Natural killer cell treated with Interleukin-12 subunit alpha and Interleukin-12 subunit beta and Interleukin-15 and Interleukin-18, amount 100 ng/mL, for 72 hours (primary cell): Measurements from ENCODE around the gene ZNF491. TPM values are rescaled to one million over a fixed set of nuclear protein-coding genes. Genes with fewer than 3 reads are reported as not detected.
"Not testable (repeated sequence)": the region's sequence is repeated elsewhere in the genome, so short reads cannot be mapped to it uniquely, and the experiment has no call there.

Experiments
- ATAC-seq, 2 donors: fragments of 150-1000 bp; cut with Tn5 transposase in 1 of 2; sonication (Bioruptor Pico), chemical (Tn5 transposase) in 1 of 2; 2 replicates each; pipeline ENCODE4 v1.10.0; 2021
- DNase-seq: peaks from one replicate; pipeline ENCODE4 v3.0.0; 2022; ENCODE audit warnings: low spot score
- H3K27ac Mint-ChIP-seq, 2 donors: 1 replicate in 1 of 2; 2 replicates in 1 of 2; pipeline ENCODE4 v1.8.0; 2022; ENCODE audit warnings: mixed read lengths in 2 of 2, mild to moderate bottlenecking in 1 of 2, moderate library complexity in 1 of 2
- H3K27me3 Mint-ChIP-seq, 2 donors: 1 replicate in 1 of 2; 2 replicates in 1 of 2; pipeline ENCODE4 v1.8.0; 2022; ENCODE audit warnings: mixed read lengths in 2 of 2
- H3K36me3 Mint-ChIP-seq: one replicate; pipeline ENCODE4 v1.8.0; 2022; ENCODE audit warnings: mixed read lengths
- H3K4me1 Mint-ChIP-seq, 2 donors: 1 replicate in 1 of 2; 2 replicates in 1 of 2; pipeline ENCODE4 v1.8.0; 2022; ENCODE audit warnings: low read depth in 2 of 2, mixed read lengths in 2 of 2, mild to moderate bottlenecking in 1 of 2
- H3K4me3 Mint-ChIP-seq: one replicate; pipeline ENCODE4 v1.8.0; 2022; ENCODE audit warnings: mixed read lengths
- H3K9me3 Mint-ChIP-seq: 2 replicates; pipeline ENCODE4 v1.8.0; 2022; ENCODE audit warnings: mixed read lengths
- total RNA-seq, 2 donors: library from RNA; stranded (reverse); gene quantifications; one replicate each; pipeline ENCODE4 v1.2.3, GENCODE V29; 2022

Gene ZNF491
- total RNA-seq, result 1 to 10 TPM; 1.7 to 1.8 TPM

GRCh38 chr19:11798391-11799330 lies at the start of gene ZNF491:
Gene ZNF491 (plus strand): TSS chr19:11798523. CDS start chr19:11805954, 7,431 bp downstream.
- Mint-ChIP-seq H3K4me1 (peaks cover 13 to 15% of the 10 kb centered on the region in 2 donors), H3K27me3 (no peaks in the 10 kb centered on the region), H3K4me3 (peak within 1 kb of the TSS; percentile 87), H3K9me3 (no peaks in the 10 kb centered on the region), H3K36me3 (no peaks in the 10 kb centered on the region), H3K27ac (peak within 1 kb of the TSS in 1 of 2 donors; percentile 76)
- DNase-seq, result peak; percentile 90
- peak; percentile 99 for ATAC-seq

GRCh38 chr19:11749751-11750150 lies 48.6 kb upstream of the ZNF491 start:
- Mint-ChIP-seq H3K9me3 (peaks cover 12% of the 10 kb centered on the region), H3K4me3 (no peak overlapping the region), H3K27ac (no peak overlapping the region), H3K4me1 (no peaks in the 10 kb centered on the region), H3K27me3 (peaks cover 30 to 32% of the 10 kb centered on the region in 2 donors), H3K36me3 (peaks cover 45% of the 10 kb centered on the region)
- ATAC-seq (no peak), DNase-seq (no peak)

DNA sequence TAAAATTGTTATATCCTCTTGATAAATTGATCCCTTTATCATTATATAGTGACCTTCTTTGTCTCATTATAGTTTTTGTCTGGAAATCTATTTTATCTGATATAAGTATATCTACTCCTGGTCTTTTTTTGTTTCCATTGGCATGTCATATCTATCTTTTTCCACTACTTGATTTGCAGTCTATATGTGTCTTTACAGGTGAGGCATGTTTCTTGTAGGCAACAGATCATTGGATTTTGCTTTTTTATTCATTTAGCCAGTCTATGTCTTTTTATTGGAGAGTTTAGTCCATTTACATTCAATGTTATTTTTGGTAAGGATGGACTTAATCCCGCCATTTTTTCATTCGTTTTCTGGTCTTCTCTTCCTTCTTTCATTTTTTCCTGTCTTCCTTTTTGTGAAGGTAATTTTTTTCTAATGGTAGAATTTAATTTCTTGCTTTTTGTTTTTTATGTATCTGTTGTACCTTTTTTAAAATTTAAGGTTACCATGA lies 46.0 kb upstream of the ZNF491 start:
- Mint-ChIP-seq H3K9me3 (peaks cover 15% of the 10 kb centered on the region), H3K27ac (no peak overlapping the region), H3K36me3 (peaks cover 46% of the 10 kb centered on the region), H3K4me3 (no peak overlapping the region), H3K27me3 (peaks cover 28 to 34% of the 10 kb centered on the region in 2 donors), H3K4me1 (no peaks in the 10 kb centered on the region)
- DNase-seq (no peak), ATAC-seq (no peak)

- Mint-ChIP-seq H3K4me1 (no peaks in the 10 kb centered on the region), H3K27me3 (peaks cover 27 to 32% of the 10 kb centered on the region in 2 donors), H3K9me3 (peaks cover 14% of the 10 kb centered on the region), H3K36me3 (peaks cover 31% of the 10 kb centered on the region), H3K4me3 (no peak overlapping the region), H3K27ac (no peak overlapping the region)
- DNase-seq, result no peak
- no peak for ATAC-seq
These were observed 43.7 kb upstream of the ZNF491 start for GRCh38 chr19:11754663-11755062.

DNA sequence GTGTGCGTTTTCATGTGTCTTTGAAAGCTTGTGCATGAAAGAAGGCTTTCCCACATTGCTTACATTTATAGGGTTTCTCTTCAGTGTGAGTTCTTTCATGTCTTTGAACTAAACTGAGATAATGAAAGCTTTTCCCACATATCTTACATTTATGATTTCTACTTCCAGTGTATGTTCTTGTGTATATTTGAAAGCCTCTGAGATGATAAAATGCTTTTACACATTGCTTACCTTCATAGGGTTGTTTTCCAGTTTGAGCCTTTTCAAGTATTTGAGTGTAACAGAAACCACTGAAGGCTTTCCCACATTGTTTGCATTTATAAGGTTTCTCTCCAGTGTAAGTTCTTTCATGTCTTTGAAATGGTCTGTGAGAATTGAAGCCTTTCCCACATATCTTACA lies 41.4 kb upstream of the ZNF491 start:
- Mint-ChIP-seq H3K4me3 (no peak overlapping the region), H3K36me3 (peaks cover 25% of the 10 kb centered on the region), H3K9me3 (peaks cover 14% of the 10 kb centered on the region), H3K27me3 (peaks cover 19 to 31% of the 10 kb centered on the region in 2 donors), H3K4me1 (no peaks in the 10 kb centered on the region), H3K27ac (no peak overlapping the region)
- no peak for DNase-seq
- no peak for ATAC-seq

DNA sequence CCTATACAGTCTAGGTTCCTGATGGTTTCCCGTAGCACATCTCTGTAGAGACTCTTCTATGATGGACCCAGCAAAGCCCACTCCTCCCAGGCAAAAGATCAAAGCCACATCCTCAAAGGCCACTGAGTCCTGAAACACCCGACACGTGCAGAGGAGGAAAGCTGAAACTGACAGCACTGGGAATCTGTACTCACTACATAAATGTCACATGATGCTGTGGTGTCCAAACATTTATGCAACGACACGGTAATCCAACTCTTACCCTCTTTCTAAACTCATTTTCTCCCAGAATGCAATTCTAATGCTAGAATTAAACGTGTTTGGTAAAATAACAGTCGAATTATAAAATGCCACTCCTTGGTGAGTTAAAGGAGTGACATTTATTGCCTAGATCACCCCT lies 38.5 kb upstream of the ZNF491 start:
- Mint-ChIP-seq H3K27me3 (peaks cover 13 to 21% of the 10 kb centered on the region in 2 donors), H3K36me3 (peaks cover 21% of the 10 kb centered on the region), H3K4me3 (no peak overlapping the region), H3K27ac (no peak overlapping the region), H3K9me3 (peaks cover 15% of the 10 kb centered on the region), H3K4me1 (peaks cover 0 to 3% of the 10 kb centered on the region in 2 donors)
- ATAC-seq (no peak), DNase-seq (no peak)

DNA sequence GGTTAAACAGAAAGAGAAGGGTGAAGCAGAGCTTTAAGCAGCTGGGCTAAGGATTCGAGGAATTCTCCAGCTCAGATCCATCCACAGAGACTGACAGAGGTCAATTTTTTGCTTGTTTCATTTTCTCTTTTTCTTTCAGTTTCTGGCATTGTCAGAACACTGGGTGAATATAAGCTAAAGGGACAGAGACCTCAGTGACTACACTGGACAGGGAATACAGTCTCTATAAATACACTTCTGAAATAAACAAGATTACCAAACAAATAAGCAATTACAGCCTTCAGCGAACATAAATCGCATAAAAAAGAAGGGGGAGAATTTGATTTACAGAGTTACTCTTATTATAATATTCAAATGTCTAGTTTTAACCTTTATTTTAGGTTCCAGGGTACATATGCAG lies 35.2 kb upstream of the ZNF491 start:
- Mint-ChIP-seq H3K4me1 (peaks cover 9 to 10% of the 10 kb centered on the region in 2 donors), H3K4me3 (no peak overlapping the region), H3K36me3 (peaks cover 13% of the 10 kb centered on the region), H3K9me3 (peaks cover 4% of the 10 kb centered on the region), H3K27ac (no peak overlapping the region), H3K27me3 (peaks cover 14 to 15% of the 10 kb centered on the region in 2 donors)
- DNase-seq (no peak), ATAC-seq (no peak)

- H3K9me3 Mint-ChIP-seq, result peaks cover 4% of the 10 kb centered on the region
- no peak overlapping the region for H3K27ac Mint-ChIP-seq
- no peak overlapping the region for H3K4me3 Mint-ChIP-seq
- peaks cover 14 to 15% of the 10 kb centered on the region in 2 donors for H3K27me3 Mint-ChIP-seq
- DNase-seq (no peak), ATAC-seq (no peak)
- peaks cover 13% of the 10 kb centered on the region for H3K36me3 Mint-ChIP-seq
- peaks cover 14% of the 10 kb centered on the region in 2 donors for H3K4me1 Mint-ChIP-seq
These were observed 34.7 kb upstream of the ZNF491 start for GRCh38 chr19:11763611-11764010.

- peak; percentile 97 for DNase-seq
- Mint-ChIP-seq H3K27ac (peak within 1 kb of the TSS; percentile 80 to 85), H3K9me3 (peaks cover 8% of the 10 kb centered on the region), H3K4me1 (peaks cover 22 to 24% of the 10 kb centered on the region in 2 donors), H3K27me3 (peaks cover 6% of the 10 kb centered on the region in 2 donors), H3K36me3 (peaks cover 27% of the 10 kb centered on the region), H3K4me3 (peak within 1 kb of the TSS; percentile 96)
- ATAC-seq, result peak; percentile 99 to 100
These were observed 31.4 kb upstream of the ZNF491 start, which contains the start of gene ZNF441 for GRCh38 chr19:11766597-11767591. Gene ZNF441 (plus strand): TSS chr19:11767000. CDS start chr19:11767194, 194 bp downstream.

DNA sequence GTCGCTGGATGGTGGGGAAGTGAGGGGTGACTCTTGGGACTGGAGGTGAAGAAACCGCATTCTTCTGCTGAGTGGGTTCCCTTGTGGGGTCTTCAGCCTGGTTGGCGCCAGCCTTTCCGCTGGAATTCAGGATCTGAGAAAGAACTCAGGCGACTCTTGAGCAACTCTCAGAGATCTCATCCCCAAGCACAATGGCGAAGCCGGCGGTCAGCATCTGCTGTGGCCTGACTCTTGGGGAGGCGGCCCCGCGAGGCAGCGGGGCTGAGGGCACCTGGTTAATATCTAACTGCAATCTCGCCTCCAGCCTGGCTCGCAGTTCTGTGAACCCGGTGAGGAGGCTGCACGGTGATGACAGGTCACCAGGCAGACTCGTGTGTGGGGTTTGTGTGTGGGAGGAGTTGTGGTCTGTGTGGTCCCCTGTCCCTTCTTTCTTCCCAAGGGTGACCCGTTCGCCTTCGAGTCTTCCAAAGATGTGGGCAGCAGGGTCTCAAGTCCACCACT lies 30.6 kb upstream of the ZNF491 start:
- ATAC-seq, result no peak

DNA sequence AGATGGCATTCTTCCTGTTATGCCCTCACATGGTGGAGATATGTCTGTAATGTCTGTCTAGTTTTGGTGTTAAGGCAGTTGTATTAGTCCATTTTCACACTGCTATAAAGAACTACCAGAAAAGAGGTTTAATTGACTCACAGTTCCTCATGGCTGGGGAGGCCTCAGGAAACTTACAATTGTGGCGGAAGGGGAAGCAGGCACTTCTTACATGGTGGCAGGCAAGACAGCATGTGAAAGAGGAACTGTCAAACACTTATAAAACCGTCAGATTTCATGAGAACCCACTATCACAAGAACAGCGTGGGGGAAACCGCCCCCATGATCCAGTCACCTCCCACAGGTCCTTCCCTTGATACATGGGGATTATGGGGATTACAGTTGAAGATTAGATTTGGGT lies 28.3 kb upstream of the ZNF491 start:
- peaks cover 0 to under 1% of the 10 kb centered on the region in 2 donors for H3K27me3 Mint-ChIP-seq
- H3K4me1 Mint-ChIP-seq, result peaks cover 26 to 28% of the 10 kb centered on the region in 2 donors
- DNase-seq (no peak), ATAC-seq (no peak)
- no peak overlapping the region for H3K27ac Mint-ChIP-seq
- peaks cover 35% of the 10 kb centered on the region for H3K36me3 Mint-ChIP-seq
- H3K9me3 Mint-ChIP-seq, result peaks cover 9% of the 10 kb centered on the region
- H3K4me3 Mint-ChIP-seq, result no peak overlapping the region

More for the DNA sequence above, 30.6 kb upstream of the ZNF491 start:
- peaks cover 33% of the 10 kb centered on the region for H3K36me3 Mint-ChIP-seq
- peaks cover 26 to 29% of the 10 kb centered on the region in 2 donors for H3K4me1 Mint-ChIP-seq
- peaks cover 13% of the 10 kb centered on the region for H3K9me3 Mint-ChIP-seq
- peak overlapping the region; percentile 80 to 85 for H3K27ac Mint-ChIP-seq
- H3K4me3 Mint-ChIP-seq, result peak overlapping the region; percentile 96
- H3K27me3 Mint-ChIP-seq, result peaks cover 6% of the 10 kb centered on the region in 2 donors
- no peak for DNase-seq

GRCh38 chr19:11771520-11771919 lies 26.8 kb upstream of the ZNF491 start:
- not testable (repeated sequence) for DNase-seq, H3K4me3 Mint-ChIP-seq, H3K27me3 Mint-ChIP-seq, ATAC-seq, H3K27ac Mint-ChIP-seq, H3K9me3 Mint-ChIP-seq
- Mint-ChIP-seq H3K36me3 (peaks cover 43% of the 10 kb centered on the region), H3K4me1 (peaks cover 23 to 26% of the 10 kb centered on the region in 2 donors)

DNA sequence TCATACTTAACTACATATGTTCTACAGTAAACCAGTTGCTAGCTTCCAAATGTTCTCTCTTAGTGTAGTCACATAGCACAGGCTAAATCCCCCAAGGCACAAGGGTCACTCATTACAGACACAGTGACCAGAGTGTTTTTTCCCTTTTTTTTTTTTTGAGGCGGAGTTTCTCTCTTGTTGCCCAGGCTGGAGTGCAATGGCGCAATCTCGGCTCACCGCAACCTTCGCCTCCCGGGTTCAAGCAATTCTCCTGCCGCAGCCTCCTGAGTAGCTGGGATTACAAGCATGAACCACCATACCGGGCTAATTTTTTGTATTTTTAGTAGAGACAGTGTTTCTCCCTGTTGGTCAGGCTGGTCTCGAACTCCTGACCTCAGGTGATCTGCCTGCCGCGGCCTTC lies 21.7 kb upstream of the ZNF491 start:
- Mint-ChIP-seq H3K36me3 (peaks cover 77% of the 10 kb centered on the region), H3K9me3 (peaks cover 24% of the 10 kb centered on the region)
- H3K4me1 Mint-ChIP-seq, ATAC-seq, H3K27ac Mint-ChIP-seq, H3K27me3 Mint-ChIP-seq, DNase-seq, H3K4me3 Mint-ChIP-seq: not testable (repeated sequence)
